Loucy (cell line): Measurements from ENCODE around the gene KIF12.
A peak's percentile ranks its signal among the peaks of the same experiment; 100 is the strongest.

Experiments
- H2AFZ ChIP-seq: fragments of 200-600 bp; sonication (generic); 2 replicates; pipeline ENCODE4 v1.6.0; 2016; ENCODE audit warnings: antibody characterized with exemption, mild to moderate bottlenecking, low read length, moderate library complexity
- H3F3A ChIP-seq: fragments of 200-600 bp; 2 replicates; pipeline ENCODE4 v1.6.0; 2016; ENCODE audit warnings: antibody characterized with exemption, low read depth, mild to moderate bottlenecking
- H3K27me3 ChIP-seq: fragments of 200-600 bp; sonication (generic); 2 replicates; pipeline ENCODE4 v1.6.1; 2014; ENCODE audit warnings: low read length, mild to moderate bottlenecking; ENCODE audit not compliant: insufficient read depth, poor library complexity, severe bottlenecking
- H3K36me3 ChIP-seq: fragments of 200-600 bp; sonication (generic); 2 replicates; pipeline ENCODE4 v1.6.1; 2016; ENCODE audit warnings: low read length; ENCODE audit not compliant: insufficient read depth
- H3K4me1 ChIP-seq: fragments of 200-600 bp; sonication (generic); 2 replicates; pipeline ENCODE4 v1.5.1; 2014; ENCODE audit warnings: low read length, mild to moderate bottlenecking; ENCODE audit not compliant: insufficient read depth, poor library complexity, severe bottlenecking
- H3K4me2 ChIP-seq: fragments of 200-600 bp; sonication (generic); 2 replicates; pipeline ENCODE4 v1.6.0; 2014; ENCODE audit warnings: antibody characterized with exemption, low read length, low read depth, mild to moderate bottlenecking; ENCODE audit not compliant: poor library complexity, severe bottlenecking
- H3K4me3 ChIP-seq: fragments of 200-600 bp; sonication (generic); 2 replicates; pipeline ENCODE4 v1.5.1; 2014; ENCODE audit warnings: low read length, mild to moderate bottlenecking, mixed read lengths; ENCODE audit not compliant: poor library complexity, severe bottlenecking
- H3K79me2 ChIP-seq: fragments of 200-600 bp; sonication (generic); 2 replicates; pipeline ENCODE4 v1.6.1; 2014; ENCODE audit warnings: low read length; ENCODE audit not compliant: insufficient read depth
- H3K9ac ChIP-seq: fragments of 200-600 bp; sonication (generic); 2 replicates; pipeline ENCODE4 v1.6.0; 2014; ENCODE audit warnings: mild to moderate bottlenecking, low read depth, low read length, moderate library complexity; ENCODE audit not compliant: poor library complexity, severe bottlenecking
- H3K9me2 ChIP-seq: fragments of 200-600 bp; sonication (generic); replicated peaks from 2 replicates; pipeline ENCODE4 v1.6.1; 2016; ENCODE audit warnings: low read depth, low read length, mixed read lengths
- H3K9me3 ChIP-seq: fragments of 200-600 bp; sonication (generic); 2 replicates; pipeline ENCODE4 v1.6.1; 2014; ENCODE audit warnings: mild to moderate bottlenecking, antibody characterized with exemption, low read length, low read depth; ENCODE audit not compliant: insufficient read depth
- H4K20me1 ChIP-seq: fragments of 200-600 bp; sonication (generic); 2 replicates; pipeline ENCODE4 v1.6.0; 2014; ENCODE audit warnings: antibody characterized with exemption, low read length, mild to moderate bottlenecking; ENCODE audit not compliant: insufficient read depth, poor library complexity, severe bottlenecking
- EZH2phosphoT487 ChIP-seq: fragments of 200-600 bp; IDR thresholded peaks from 2 replicates; pipeline ENCODE4 v1.6.1; 2018; ENCODE audit warnings: antibody characterized with exemption, mild to moderate bottlenecking, moderate library complexity, borderline replicate concordance
- TF ChIP-seq, protein P1 (sequence below): fragments of 200-600 bp; sonication (generic); conservative IDR thresholded peaks from 2 replicates; pipeline ENCODE4 v1.5.1; 2014; ENCODE audit warnings: mild to moderate bottlenecking, antibody characterized with exemption, low read length

The KIF12 gene

DNA sequence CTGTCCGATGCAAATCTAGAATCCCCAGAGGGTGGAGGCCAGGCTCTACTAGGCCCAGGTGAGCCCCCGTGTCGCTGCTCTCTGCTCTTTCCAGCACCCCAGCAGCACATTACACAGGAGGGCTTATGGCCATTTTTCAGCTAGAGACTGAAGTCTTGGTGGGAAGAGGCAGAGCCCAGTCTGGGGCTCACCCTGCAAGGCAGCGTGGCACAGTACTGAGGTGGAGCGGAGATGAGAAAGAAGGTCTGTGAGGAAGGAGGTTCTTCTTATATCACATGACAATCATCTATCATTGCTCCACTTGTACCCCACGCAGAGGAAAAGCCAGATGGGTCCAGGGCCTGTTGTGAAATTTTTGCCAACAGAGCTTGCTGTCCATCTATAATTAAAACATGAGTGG is 10.0 kb upstream of the KIF12 start:
- no peak overlapping the region for H3K9ac ChIP-seq
- no peak overlapping the region for H3K4me2 ChIP-seq
- no peaks in the 10 kb centered on the region for H3K4me1 ChIP-seq
- H3K36me3 ChIP-seq = no peaks in the 10 kb centered on the region
- no peak for TF ChIP-seq EZH2phosphoT487
- TF ChIP-seq, protein P1, sequence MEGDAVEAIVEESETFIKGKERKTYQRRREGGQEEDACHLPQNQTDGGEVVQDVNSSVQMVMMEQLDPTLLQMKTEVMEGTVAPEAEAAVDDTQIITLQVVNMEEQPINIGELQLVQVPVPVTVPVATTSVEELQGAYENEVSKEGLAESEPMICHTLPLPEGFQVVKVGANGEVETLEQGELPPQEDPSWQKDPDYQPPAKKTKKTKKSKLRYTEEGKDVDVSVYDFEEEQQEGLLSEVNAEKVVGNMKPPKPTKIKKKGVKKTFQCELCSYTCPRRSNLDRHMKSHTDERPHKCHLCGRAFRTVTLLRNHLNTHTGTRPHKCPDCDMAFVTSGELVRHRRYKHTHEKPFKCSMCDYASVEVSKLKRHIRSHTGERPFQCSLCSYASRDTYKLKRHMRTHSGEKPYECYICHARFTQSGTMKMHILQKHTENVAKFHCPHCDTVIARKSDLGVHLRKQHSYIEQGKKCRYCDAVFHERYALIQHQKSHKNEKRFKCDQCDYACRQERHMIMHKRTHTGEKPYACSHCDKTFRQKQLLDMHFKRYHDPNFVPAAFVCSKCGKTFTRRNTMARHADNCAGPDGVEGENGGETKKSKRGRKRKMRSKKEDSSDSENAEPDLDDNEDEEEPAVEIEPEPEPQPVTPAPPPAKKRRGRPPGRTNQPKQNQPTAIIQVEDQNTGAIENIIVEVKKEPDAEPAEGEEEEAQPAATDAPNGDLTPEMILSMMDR = no peak
- H3K79me2 ChIP-seq = no peaks in the 10 kb centered on the region
- H3K9me3 ChIP-seq = no peaks in the 10 kb centered on the region
- H3K27me3 ChIP-seq = no peaks in the 10 kb centered on the region
- H4K20me1 ChIP-seq = no peaks in the 10 kb centered on the region
- H3K4me3 ChIP-seq = no peak overlapping the region
- H2AFZ ChIP-seq = no peak overlapping the region
- no peaks in the 10 kb centered on the region for H3K9me2 ChIP-seq
- no peaks in the 10 kb centered on the region for H3F3A ChIP-seq

- H3K9me3 ChIP-seq = no peaks in the 10 kb centered on the region
- TF ChIP-seq, protein P1 = peak; percentile 93
- TF ChIP-seq EZH2phosphoT487 = no peak
- no peaks in the 10 kb centered on the region for H3F3A ChIP-seq
- H2AFZ ChIP-seq = no peak overlapping the region
- no peak overlapping the region for H3K4me2 ChIP-seq
- H3K9me2 ChIP-seq = no peaks in the 10 kb centered on the region
- H3K9ac ChIP-seq = no peak overlapping the region
- H3K36me3 ChIP-seq = no peaks in the 10 kb centered on the region
- H3K4me1 ChIP-seq = no peaks in the 10 kb centered on the region
- H4K20me1 ChIP-seq = no peaks in the 10 kb centered on the region
- H3K27me3 ChIP-seq = no peaks in the 10 kb centered on the region
- H3K4me3 ChIP-seq = no peak overlapping the region
- no peaks in the 10 kb centered on the region for H3K79me2 ChIP-seq
These were observed 9.1 kb upstream of the KIF12 start for GRCh38 chr9:114108016-114108833.

GRCh38 chr9:114107286-114108001 is 8.4 kb upstream of the KIF12 start:
- H4K20me1 ChIP-seq = no peaks in the 10 kb centered on the region
- H3F3A ChIP-seq = no peaks in the 10 kb centered on the region
- no peak overlapping the region for H3K9ac ChIP-seq

More at GRCh38 chr9:114107286-114108001, 8.4 kb upstream of the KIF12 start:
- no peaks in the 10 kb centered on the region for H3K4me1 ChIP-seq
- H3K27me3 ChIP-seq = no peaks in the 10 kb centered on the region
- H2AFZ ChIP-seq = no peak overlapping the region
- H3K9me3 ChIP-seq = no peaks in the 10 kb centered on the region
- no peaks in the 10 kb centered on the region for H3K9me2 ChIP-seq
- no peak overlapping the region for H3K4me2 ChIP-seq
- H3K4me3 ChIP-seq = no peak overlapping the region
- H3K36me3 ChIP-seq = no peaks in the 10 kb centered on the region
- no peaks in the 10 kb centered on the region for H3K79me2 ChIP-seq
- no peak for TF ChIP-seq EZH2phosphoT487
- TF ChIP-seq, protein P1 = no peak
